ENCODE measurements around the gene SPSB2.

- TF ChIP-seq POLR2AphosphoS5 (IDR thresholded peaks at IDR 0.05; ENCODE audit: borderline replicate concordance, low read depth, low read length): no peak; the same call in 1 of the 2 replicates
- TF ChIP-seq EZH2 (IDR thresholded peaks at IDR 0.05): no peak
- no peak for TF ChIP-seq FOXP2 (optimal IDR thresholded peaks at IDR 0.05; ENCODE audit: control extremely low read depth, extremely low read length, insufficient read depth)
Measured at GRCh38 chr12:6824085-6824775, 48.9 kb downstream of the SPSB2 start.
